Measurements from ENCODE around the gene PLPP3.
A peak's percentile ranks its signal among the peaks of the same experiment; 100 is the strongest.

PLPP3 gene

GRCh38 chr1:56545711-56546110, 33.7 kb downstream of the PLPP3 start:
- no peak for DNase-seq

- no peak for DNase-seq
Measured at GRCh38 chr1:56543783-56544612, 35.4 kb downstream of the PLPP3 start.

- no peak for DNase-seq
Measured at GRCh38 chr1:56542651-56543050, 36.7 kb downstream of the PLPP3 start.

- peak in 1 of 3 donors; percentile 27 for DNase-seq
Measured at GRCh38 chr1:56541408-56541807, 38.0 kb downstream of the PLPP3 start.

DNA sequence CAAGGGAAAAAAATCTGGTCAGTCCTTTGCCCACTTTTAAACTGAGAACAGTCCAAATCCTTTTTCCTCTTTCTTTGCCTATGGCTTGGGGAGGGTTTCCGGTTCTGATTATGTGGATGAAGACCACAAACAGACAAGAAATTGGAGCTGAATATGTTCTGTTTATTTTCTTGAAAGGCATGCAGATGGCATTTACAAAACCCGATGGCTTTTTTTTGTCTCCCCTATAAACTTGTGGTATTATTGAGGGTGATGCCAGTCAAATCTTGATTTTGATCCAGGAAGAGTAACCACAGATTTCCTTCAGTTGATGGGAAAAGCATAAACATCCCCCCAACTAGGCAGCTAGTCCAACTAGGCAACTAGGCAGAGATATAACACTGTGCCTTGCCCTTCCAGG, 38.9 kb downstream of the PLPP3 start:
- no peak for DNase-seq

GRCh38 chr1:56539520-56539931, 39.8 kb downstream of the PLPP3 start:
- DNase-seq, result no peak

DNA sequence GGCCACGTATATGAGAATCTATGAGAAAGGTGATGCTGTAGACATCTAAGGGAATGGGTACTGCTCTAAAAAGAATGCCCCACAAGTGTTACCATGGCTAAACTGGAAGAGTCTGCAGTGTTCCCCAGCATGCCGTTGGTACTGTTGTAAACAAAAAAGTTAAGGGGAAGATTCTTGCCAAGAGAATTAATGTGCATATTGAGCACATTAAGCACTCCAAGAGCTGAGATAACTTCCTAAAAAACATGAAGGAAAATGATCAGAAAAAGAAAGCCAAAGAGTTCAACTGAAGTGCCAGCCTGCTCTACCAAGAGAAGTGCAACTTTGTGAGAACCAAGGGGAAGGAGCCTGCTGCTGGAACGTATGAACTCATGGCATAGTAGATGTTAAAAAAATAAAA, 40.8 kb downstream of the PLPP3 start:
- DNase-seq, result no peak

DNA sequence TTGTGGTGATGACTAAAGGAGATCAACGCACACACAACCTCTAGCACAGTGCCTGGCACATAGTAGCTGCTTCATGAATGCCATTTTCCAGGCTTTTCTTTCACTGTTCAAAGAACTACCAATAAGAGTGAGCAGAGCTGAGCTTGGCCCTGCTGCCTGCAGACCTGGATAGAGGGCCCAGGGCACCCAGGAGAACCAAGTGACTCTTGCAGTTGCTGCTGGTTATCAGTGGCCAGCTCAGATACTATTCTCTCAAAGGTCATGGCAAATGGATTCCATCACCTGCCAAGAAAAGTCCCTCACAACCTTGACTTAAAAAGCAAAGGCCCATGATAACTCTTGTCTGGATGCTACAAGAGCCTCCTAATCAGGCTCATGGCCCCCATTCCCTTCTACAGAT, 41.7 kb downstream of the PLPP3 start:
- no peak for DNase-seq

GRCh38 chr1:56535939-56536338, 43.4 kb downstream of the PLPP3 start:
- no peak for DNase-seq

GRCh38 chr1:56535362-56535761, 44.0 kb downstream of the PLPP3 start:
- no peak for DNase-seq

GRCh38 chr1:56534130-56534651, 45.2 kb downstream of the PLPP3 start:
- DNase-seq, result no peak

- DNase-seq, result no peak
Measured at GRCh38 chr1:56533621-56534020, 45.7 kb downstream of the PLPP3 start.

DNA sequence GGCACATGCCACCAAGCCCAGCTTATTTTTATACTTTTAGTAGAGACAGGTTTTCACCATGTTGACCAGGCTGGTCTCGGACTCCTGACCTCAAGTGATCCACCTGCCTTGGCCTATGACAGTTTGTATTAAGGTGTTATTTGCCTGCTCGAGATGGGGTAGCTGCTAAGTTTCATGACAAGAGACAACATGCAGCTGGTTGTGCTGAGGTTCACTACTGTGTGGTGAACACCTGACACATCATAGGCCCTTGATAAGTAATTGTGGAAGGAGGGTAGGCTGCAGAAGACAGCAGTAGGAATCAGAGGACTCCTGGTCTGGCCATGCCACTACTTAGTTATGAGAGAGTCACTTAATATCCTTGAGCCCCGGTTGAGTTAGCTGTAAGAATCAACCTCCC, 46.2 kb downstream of the PLPP3 start:
- no peak for DNase-seq

DNA sequence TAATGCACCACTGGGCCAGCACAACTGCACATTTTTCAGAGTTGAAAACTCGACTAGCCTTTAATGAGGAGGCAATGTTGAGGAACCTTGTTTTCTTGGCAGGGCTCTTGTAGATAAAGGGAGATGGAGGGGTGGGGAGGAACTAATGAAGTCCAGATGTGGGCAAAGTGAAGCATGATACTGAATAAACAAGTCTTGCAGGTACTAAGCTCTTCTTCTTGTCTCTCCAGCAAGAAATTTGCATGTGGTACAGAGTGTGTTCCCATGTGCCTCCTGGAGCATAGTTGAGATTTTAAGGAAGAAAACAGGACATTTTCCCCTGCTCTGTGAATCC, 47.0 kb downstream of the PLPP3 start:
- DNase-seq, result no peak

DNA sequence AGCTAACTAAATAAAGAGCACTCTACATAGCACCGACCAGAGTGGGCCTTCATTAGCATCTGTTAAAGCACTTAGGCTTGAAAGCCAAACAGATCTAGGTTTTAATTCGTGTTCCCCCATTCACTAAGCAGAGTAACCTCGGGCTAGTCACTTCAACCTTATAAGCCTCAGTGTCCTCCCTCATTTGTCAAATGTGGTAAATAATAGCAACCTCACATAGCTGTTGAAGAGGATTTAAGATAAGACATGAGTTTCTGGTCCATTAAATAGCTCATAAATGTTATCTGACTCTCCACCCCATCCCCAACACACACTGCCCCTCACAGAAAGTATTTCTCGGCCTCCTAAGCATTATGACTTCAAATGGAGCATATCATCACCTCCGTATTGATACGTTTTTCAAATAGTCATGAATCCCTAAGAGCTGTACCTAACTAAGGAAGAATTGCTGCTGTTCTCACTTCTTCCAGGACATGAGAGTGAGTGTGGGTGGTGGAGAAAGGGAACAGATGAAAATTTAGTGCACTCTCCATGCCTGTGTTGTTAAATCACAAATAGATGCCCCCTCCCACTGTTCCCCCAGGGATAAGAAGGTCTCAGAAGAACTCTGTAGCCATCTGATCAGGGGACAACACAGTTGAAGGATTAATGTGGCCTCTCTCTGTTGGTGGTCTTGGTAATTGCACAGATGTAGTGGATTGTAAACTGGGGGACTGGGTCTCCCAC, 47.6 kb downstream of the PLPP3 start:
- DNase-seq, result no peak

GRCh38 chr1:56529801-56530200, 49.6 kb downstream of the PLPP3 start:
- DNase-seq, result no peak

DNA sequence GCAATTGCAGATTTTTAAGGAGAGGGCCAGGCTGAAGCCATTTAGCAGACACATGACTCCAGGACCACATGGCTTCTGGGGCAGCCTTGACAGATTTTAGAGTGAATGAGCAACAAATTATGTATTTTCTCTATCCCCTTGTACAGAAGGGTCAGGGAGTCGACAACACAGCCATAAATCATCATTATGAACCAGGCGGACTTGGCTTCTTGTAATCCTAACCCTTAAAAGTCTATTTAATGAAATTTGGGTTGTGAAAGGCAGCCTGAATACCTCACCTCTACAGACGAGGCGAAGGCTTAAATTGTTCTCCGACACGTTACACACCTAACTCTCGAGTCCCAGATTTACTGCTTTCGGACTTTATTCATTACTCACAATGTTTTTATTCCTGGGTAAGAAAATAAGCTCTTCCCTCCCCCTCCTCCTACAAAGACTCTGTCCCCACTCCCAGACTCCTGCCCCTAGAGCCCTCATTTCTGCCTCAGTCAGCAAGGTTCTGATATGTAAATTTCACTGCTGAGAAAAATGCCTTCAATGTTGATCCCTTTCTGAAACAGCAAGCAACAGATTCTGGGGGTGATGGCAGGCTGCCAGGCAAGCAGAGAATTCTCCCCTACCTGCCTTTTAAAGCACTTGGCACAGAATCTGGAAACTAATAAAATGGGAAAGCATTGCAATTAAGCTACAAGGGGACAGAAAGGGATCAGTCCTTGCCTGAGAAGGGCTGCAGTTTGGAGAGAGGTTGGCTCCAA, 51.6 kb downstream of the PLPP3 start:
- DNase-seq, result no peak

- DNase-seq, result peak in 1 of 3 donors; percentile 52
Measured at GRCh38 chr1:56526571-56527174, 52.7 kb downstream of the PLPP3 start.

DNA sequence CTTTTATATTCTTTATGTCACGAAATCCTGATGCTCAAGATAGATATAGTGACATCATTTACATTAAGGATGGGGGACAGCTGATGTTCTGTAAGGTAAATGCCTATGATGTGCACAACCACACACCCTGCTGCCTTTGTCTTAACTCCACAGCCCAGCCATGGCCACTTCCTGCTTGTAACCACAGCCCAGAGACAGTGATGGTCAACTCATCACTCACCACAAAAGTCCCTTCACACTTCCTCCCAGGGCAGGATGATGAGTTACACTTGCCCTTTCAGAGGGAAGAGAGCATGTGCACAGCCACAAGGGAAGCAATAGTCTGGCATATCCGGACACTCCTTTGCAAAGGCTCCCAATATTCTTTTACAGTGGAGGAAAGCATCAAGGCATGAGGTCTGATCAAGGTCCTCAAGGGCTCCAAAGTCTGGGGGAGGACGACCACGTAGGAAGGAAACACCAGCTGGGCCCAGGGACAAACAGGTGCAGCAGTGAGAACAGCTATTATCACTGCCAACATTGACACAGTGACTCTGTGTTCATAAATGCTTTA, 53.8 kb downstream of the PLPP3 start:
- peak; percentile 89 to 93 (median 93) for DNase-seq

DNA sequence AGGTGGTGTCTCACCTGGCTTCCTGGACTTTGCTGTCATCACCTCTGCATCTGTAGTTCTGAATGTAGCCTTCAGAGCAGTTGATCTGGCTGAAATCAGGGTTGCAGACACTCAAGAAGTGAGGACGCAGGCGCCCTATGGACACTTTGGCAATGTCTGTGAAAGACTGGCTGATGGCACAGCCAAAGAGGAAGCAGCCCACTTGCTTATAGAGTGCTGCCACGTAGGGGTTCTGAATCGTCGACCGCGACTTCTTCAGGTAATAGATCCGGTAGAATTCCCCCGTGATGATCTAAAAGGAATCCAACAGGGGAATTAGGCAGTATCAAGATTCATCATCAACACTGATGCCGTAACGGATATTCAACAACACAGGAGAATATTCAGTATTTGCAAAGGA, 55.1 kb downstream of the PLPP3 start:
- DNase-seq, result no peak

DNA sequence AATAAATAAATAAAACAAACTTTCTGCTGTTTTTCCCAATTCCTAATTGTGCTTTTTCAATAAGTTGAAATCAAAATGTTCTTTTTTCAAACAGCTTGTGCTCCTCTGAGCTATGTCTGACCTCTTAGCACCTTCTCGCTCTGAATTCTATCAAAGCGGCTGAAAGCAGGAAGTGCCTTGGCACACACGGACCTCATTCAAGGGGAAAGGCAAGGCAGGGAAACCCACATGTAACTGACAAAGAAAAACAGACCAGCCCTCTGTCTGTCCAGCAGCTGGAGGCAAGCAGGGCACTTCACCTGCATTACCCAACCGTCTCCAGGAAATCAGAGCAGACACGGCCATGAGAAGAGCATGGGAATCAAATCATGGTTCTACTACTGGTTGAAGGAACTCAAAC, 56.7 kb downstream of the PLPP3 start:
- DNase-seq, result no peak

DNA sequence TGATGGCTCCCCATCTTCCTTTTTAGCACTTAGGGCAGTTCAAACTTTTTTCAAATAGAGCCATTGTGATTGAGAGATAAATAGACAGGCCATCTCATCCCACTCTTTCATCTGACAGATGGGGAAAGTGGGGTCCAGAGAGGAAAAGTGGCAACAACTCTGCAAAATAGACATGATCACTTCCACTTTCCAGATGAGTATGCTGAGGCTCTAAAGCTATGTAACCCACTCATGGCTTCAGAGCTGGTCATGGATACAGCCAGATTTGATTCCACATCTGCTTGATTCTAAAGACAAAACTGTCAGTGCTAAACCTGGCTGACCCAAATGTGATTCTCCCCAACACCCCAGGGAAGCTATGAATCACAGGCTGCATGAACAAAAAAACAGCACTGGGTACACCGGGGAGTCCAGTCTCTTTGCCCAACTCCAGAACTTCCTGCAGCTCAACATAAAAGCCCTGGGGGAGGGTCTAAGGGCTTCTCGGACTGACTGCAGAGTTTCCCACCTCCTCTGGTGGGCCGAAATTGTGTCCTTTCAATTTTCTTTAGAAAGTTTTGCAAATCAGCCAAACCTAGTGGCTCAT, 59.3 kb downstream of the PLPP3 start:
- DNase-seq, result peak in 2 of 3 donors; percentile 27 to 47
